Mucosa of gallbladder (tissue), 1 donor: ENCODE measurements around the gene NT5M. TPM values are rescaled to one million over a fixed set of nuclear protein-coding genes. Genes with fewer than 3 reads are reported as not detected.

ENCODE experiments used
- DNase-seq: peaks from one replicate; pipeline ENCODE4 v3.0.0-alpha.2; 2020; ENCODE audit warnings: low spot score
- total RNA-seq: library from RNA; stranded (reverse); gene quantifications from one replicate; pipeline ENCODE4 v1.2.1, GENCODE V29; 2021
- donor health status: DM: no; HTN: no; CAD: no.

The NT5M gene
- total RNA-seq, 1 donor from 2014 or later: 3.2 TPM

- no peak for DNase-seq
Measured at GRCh38 chr17:17395246-17395802, 92.2 kb downstream of the NT5M start.

GRCh38 chr17:17395885-17396284, 92.7 kb downstream of the NT5M start:
- DNase-seq: no peak

Other genes with a start within 250 kb of the NT5M start
- 6.4 TPM for gene PLD6, start 97.0 kb upstream of the NT5M start, total RNA-seq
- gene FLCN, start 66.2 kb upstream of the NT5M start, total RNA-seq: 110 TPM
- gene COPS3, start 22.1 kb upstream of the NT5M start, total RNA-seq: 43.8 TPM
- gene MED9, start 173.6 kb downstream of the NT5M start, total RNA-seq: 13.9 TPM
- 4.6 TPM for gene RASD1, start 193.0 kb downstream of the NT5M start, total RNA-seq